ENCODE data around the gene ANKMY1.

ANKMY1 gene

GRCh38 chr2:240437861-240438809, 119.7 kb downstream of the ANKMY1 start:
- in situ Hi-C loops (cut with HindIII; ENCODE audit: low sequenced_read_pairs) = loop anchor here (10.0 kb wide), 1 partner anchor 223 kb away; no protein-coding TSS in a partner anchor

GRCh38 chr2:240437551-240437860, 120.3 kb downstream of the ANKMY1 start:
- in situ Hi-C loops (cut with HindIII; ENCODE audit: low sequenced_read_pairs) = loop anchor here (10.0 kb wide), 1 partner anchor 223 kb away; no protein-coding TSS in a partner anchor

GRCh38 chr2:240436683-240437550, 120.9 kb downstream of the ANKMY1 start:
- in situ Hi-C loops (cut with HindIII; ENCODE audit: low sequenced_read_pairs) = loop anchor here (10.0 kb wide), 1 partner anchor 222 kb away; no protein-coding TSS in a partner anchor

DNA sequence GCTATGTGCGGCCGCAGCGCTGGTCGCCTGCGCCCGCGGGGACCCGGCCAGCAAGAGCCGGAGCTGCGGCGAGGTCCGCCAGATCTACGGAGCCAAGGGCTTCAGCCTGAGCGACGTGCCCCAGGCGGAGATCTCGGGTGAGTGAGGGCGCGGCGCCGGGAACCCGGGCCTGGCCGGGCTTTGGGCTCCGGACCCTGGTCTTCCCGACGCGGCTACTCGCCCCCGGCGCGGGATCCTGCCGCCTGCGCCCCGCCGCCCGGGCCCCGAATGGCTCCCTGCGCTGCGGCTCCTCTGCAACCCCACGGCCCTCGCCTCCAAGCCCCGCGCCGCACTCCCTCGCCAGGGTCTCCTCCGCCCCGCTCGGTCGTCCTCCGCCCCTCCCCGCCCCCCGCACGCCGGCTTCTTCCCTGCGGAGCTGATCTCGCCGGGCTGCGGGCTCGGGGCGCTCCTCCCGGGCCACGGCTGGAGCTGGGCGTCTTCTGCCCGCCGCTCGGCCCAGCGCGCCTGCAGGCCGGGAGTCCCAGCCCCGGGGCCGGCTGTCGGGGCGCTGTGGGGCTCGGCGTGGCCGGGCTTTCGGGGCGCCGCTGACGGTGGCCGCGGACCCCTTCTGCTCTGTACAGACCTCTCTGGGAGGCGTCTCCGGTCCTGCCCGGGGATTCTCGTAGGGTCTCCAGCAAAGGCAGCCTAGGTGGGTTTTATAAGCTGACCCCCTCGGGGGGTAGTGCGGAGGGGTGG, 121.7 kb downstream of the ANKMY1 start:
- in situ Hi-C loops (cut with HindIII; ENCODE audit: low sequenced_read_pairs) = loop anchor here (10.0 kb wide), 1 partner anchor 221 kb away; no protein-coding TSS in a partner anchor

DNA sequence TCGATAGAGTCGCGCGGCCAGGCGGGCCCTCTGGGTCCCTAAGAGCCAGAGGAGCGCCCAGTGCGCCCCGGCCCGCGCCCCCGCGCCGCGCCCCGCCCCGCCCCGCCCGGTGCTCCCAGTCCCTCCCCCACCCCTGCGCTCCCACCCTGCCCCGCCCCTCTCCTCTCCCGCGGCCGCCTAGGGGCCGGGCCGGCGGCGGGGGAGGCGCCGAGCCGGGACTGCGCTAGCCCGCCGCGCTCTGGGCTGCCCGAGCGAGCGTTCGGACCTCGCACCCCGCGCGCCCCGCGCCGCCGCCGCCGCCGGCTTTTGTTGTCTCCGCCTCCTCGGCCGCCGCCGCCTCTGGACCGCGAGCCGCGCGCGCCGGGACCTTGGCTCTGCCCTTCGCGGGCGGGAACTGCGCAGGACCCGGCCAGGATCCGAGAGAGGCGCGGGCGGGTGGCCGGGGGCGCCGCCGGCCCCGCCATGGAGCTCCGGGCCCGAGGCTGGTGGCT, 122.3 kb downstream of the ANKMY1 start, which contains the start of gene GPC1:
GPC1 (plus strand) TSS at position 207 of the 491 bp plus-strand sequence; CDS start at position 463, 256 bp downstream.
- in situ Hi-C loops (cut with HindIII; ENCODE audit: low sequenced_read_pairs) = loop anchor here (10.0 kb wide), 1 partner anchor 221 kb away; no protein-coding TSS in a partner anchor

GRCh38 chr2:240434728-240435456, 122.9 kb downstream of the ANKMY1 start:
- in situ Hi-C loops (cut with HindIII; ENCODE audit: low sequenced_read_pairs) = loop anchor here (10.0 kb wide), 1 partner anchor 220 kb away; no protein-coding TSS in a partner anchor

- in situ Hi-C loops (cut with HindIII; ENCODE audit: low sequenced_read_pairs) = loop anchor here (10.0 kb wide), 1 partner anchor 219 kb away; no protein-coding TSS in a partner anchor
These were observed 123.6 kb downstream of the ANKMY1 start for GRCh38 chr2:240433973-240434727.

DNA sequence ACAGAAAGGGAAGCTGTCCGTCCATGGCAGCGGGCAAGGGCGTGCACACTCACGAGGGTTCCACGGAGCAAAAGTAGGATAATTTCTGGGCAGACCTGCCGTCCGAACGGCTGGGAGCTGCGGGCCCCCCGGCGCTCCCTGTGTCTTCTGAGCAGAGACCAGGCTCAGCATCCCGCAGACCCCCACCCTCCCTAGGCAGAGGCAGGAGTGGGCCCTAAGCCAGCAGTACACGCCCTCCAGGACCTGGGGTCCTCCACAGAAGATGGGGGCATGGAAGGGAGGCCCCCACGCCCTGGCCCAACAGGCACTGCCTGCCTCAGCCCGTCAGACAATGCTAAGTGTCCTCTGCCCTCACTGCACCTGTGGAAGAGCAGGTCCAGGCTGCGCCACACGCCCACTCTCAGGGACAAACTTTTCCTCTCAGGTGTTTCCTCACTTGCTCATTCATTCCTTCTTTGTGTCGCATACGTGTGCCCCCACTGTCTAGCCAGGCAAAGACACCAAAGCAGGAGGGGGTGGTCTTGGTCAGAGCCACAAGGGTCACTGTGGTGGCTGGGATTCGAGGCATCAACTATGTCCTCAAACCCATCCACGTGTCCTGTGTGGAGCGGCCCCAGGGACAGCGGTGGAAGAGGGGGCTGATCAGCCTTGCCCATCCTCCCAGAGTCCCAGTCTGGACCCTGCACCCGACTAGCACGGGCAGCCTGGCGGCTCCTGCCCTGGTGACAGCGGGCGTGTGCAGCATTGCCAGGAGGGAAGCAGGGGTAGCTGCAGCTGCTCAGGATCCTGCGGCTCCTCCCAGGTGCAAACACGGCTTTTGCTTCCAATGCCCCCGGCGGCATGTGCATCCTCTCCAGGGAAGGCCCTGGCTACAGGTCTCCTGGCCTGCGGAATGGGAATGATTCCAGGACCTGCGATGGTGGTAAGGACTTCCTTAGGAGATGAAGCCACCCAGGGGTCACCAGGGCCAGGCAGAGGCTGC, 124.7 kb downstream of the ANKMY1 start:
- in situ Hi-C loops (cut with HindIII; ENCODE audit: low sequenced_read_pairs) = loop anchor here (10.0 kb wide), 1 partner anchor 218 kb away; no protein-coding TSS in a partner anchor

GRCh38 chr2:240432430-240432819, 125.4 kb downstream of the ANKMY1 start:
- in situ Hi-C loops (cut with HindIII; ENCODE audit: low sequenced_read_pairs) = loop anchor here (10.0 kb wide), 1 partner anchor 218 kb away; no protein-coding TSS in a partner anchor

- in situ Hi-C loops (cut with HindIII; ENCODE audit: low sequenced_read_pairs) = loop anchor here (10.0 kb wide), 1 partner anchor 217 kb away; no protein-coding TSS in a partner anchor
These were observed 125.9 kb downstream of the ANKMY1 start for GRCh38 chr2:240431661-240432424.

GRCh38 chr2:240431271-240431660, 126.5 kb downstream of the ANKMY1 start:
- in situ Hi-C loops (cut with HindIII; ENCODE audit: low sequenced_read_pairs) = loop anchor here (10.0 kb wide), 1 partner anchor 216 kb away; no protein-coding TSS in a partner anchor

- in situ Hi-C loops (cut with HindIII; ENCODE audit: low sequenced_read_pairs) = loop anchor here (10.0 kb wide), 1 partner anchor 216 kb away; no protein-coding TSS in a partner anchor
These were observed 127.2 kb downstream of the ANKMY1 start for GRCh38 chr2:240430595-240430994.

GRCh38 chr2:240429872-240430491, 127.8 kb downstream of the ANKMY1 start:
- in situ Hi-C loops (cut with HindIII; ENCODE audit: low sequenced_read_pairs) = loop anchor here (10.0 kb wide), 1 partner anchor 215 kb away; no protein-coding TSS in a partner anchor
